8988T (cell line): ENCODE results near the gene CLMP.
"Not testable (repeated sequence)": the region's sequence is repeated elsewhere in the genome, so short reads cannot be mapped to it uniquely, and the experiment has no call there.

Source experiments
- DNase-seq: peaks from one replicate; pipeline ENCODE4 v3.0.0; 2011

CLMP gene

GRCh38 chr11:123217897-123218296 is 22.8 kb upstream of the CLMP start:
- DNase-seq = no peak

DNA sequence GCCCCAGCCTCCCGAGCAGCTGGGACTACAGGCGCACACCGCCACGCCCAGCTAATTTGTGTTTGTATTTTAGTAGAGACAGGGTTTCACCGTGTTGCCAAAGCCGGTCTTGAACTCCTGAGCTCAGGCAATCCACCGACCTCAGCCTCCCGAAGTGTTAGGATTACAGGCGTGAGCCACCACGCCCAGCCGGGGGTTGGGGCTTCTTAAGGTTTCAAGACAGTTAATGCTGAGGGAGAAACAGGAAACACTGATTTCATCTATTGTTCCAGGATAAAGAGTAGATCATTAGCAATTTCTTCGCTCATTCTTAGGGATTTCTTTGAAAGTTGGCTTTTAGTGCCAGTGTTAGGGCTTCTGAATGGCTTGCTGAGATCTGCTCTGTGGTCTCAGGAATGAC is 21.2 kb upstream of the CLMP start:
- DNase-seq = no peak

GRCh38 chr11:123214940-123215339 is 19.9 kb upstream of the CLMP start:
- no peak for DNase-seq

- no peak for DNase-seq
Measured at GRCh38 chr11:123214396-123214795, 19.3 kb upstream of the CLMP start.

GRCh38 chr11:123213307-123213771 is 18.3 kb upstream of the CLMP start:
- no peak for DNase-seq

DNA sequence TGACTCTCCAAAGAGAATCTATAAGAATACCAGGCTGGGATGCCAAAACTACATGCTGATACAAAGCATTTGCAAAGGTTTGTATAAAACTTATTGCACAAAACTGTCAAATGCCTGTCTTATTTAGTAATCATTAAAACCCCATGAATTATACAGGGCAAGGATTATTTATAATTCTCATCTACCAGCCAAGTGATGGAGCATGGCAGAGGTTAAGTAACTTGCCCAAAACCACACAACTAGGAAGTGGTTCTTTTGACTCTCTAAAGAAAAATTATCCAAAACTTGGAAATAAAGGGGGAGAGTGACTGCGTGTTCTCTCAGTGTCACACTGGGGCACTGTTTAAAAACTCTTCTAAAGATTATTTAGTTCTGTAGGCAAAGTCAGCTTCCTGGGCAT is 17.4 kb upstream of the CLMP start:
- DNase-seq = no peak

- DNase-seq = no peak
Measured at GRCh38 chr11:123211981-123212380, 16.9 kb upstream of the CLMP start.

DNA sequence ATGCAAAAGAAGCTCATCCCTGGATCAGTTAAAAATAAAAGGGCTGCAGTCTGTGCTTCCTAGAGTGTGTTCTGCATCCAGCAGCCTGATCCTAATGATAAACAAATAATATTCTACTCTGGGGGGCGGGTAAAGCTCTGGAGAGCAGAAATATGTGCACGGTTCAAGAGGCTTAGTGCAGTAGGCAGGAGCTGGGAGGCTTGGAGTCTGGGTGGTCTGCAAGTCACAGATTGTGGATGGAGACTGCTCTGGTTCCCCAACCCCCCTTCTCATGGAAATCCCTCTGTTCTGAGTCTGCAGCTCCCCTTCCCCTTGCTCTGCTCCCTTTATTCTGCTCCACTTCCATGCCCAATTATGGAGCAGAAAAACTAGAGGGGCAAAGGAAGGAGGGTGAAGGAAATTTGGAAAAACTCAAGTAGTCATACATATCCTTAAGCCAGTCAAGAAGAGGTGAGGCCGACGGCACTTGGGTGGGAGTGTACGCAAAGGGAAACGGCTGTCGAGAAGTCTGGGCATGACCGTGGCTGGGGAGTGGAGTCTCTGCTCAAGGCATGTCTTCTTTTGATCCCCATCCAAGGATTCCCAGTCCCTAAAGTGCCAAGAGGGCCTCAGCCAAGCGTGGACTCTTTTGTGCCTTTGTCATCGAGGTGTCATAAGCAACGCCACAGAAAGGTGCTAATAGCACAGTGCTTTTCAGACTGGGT is 16.3 kb upstream of the CLMP start:
- DNase-seq = no peak

DNA sequence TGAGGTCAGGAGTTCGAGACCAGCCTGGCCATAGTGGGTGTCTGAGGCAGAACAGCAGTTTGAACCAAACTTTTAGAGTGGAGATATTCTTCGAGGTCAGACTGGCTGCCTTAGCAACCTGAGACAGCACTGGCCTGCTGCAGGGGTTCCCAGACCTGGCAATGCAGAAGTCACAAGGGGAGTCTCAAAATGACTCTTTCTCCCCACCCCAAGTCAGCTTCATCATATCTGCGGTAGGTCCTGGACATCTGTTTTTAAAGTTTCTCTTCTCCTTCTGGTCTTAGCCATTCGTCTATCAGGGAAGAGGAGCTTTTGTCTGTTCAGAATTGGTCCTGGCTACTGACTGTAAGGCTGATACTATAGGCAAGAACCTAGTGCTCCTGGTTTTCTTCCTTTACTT is 14.5 kb upstream of the CLMP start:
- DNase-seq = no peak

DNA sequence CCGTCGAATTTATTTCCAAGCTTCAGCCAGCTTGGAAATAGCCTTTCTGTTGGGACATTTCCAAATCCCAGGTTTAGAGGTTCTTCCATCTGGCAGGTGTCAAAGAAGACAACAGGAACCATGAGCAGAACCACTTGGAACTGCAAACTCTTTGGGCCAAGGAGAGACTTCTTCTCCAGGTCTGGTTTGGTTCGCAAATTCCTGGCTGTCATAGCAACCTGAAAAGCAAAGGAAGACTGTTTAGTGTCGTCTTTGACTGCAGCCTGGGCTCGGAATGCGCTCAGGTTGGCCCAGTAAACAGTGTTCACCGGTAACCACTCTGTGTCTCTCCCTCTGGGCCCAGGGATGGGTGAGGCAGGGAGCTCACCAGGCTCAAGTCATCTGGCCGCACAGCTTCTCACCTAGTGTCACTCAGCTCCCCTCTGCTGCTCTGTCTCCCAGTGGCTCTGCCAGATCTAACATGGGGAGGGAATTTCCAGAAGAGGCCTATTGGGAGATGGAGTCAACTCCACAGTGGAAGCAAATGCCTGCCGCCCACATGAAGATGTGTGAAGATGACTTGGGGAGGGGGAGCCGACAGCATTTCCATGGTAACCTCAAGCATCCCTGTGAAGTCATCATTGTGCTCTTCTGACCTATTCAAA is 11.9 kb upstream of the CLMP start:
- DNase-seq = no peak

GRCh38 chr11:123206055-123206454 is 11.0 kb upstream of the CLMP start:
- not testable (repeated sequence) for DNase-seq

- DNase-seq = no peak
Measured at GRCh38 chr11:123203934-123204333, 8.9 kb upstream of the CLMP start.

GRCh38 chr11:123203471-123203870 is 8.4 kb upstream of the CLMP start:
- no peak for DNase-seq

DNA sequence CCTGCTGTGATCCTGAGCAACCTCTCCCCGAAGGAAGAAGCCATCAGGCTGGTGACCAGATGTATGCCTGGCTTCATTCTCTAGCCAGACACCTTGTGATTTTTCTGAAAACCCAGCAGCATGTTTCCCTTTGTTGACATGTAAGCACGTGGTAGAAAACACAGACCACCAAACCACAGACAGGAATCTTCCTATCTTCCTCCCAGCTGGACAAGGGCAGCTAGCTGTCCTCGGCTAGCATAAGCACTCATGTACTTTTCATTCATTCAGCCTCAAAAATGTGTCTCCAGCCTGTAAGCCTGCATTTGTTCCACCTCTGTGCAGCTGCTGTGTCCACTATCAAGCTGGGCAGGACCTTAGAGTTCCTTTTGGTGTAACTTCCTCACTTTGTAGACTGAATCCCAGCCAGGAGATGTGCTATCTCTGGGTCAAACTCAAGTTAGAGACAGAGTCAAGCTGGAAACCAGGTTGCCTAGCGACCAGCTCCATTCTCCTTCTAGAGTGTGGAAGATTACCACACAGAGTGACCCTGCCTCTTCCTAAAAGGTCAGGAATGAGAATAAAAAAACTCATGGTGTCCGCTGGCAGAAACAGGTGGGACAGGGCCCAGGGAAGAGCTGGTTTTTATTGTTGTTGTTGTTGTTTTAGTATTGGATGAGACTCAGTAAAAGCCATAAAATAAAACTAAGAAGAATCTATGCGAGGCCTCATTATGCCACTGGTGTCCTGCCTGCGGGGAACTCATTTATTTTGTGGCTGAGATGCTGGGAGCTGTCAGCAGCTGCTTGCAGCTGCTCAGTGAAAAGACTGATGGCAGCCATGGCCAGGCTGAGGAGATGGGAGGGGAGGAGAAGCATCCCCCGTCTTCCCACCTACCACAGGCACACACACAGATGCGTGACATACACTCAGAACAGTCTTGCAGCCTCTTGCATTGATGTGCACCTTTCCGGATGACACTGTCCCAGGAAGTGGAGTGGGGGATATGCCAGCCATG is 7.4 kb upstream of the CLMP start:
- DNase-seq = no peak

DNA sequence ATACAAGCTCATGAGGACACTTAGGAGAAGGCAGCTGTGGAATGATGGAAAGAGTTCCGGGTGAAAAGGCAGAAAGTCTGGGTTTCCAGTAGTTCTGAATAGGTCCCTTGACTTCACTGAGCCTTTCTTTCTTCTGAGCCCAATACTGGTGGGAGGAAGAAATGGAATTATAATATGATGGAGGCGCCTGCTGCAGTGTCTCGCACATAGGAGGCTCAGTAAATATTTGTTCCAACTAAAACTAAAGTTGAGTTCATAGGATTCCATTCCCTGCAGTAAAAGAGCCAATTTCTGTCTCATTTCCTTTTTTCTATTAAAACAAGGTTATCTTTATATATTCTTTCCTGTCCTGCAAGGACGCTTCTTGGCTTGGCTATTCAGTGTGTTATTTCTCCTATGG is 5.2 kb upstream of the CLMP start:
- no peak for DNase-seq

DNA sequence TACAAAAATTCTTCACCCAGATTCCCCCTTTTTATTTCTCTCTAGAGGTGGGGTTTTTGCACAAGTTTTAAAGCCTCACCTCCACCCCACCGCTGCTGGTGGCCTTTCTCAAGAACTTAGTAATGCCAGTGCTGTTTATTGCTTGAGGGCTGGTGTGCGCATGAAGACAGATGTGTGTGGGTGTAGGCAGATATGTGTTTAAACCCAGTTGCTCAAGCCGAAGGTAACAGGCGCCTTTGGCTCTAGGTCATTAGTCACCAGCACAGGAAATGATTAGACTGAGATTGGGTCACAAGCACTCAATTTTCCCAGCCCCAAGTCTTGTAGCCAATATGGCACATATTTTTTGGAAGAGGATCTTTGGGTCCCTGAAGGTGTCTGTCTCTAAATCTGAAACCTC is 2.7 kb upstream of the CLMP start:
- DNase-seq = no peak

GRCh38 chr11:123196060-123196714 is 1.1 kb upstream of the CLMP start:
- DNase-seq = no peak

GRCh38 chr11:123194337-123195187 is 486 bp downstream of the CLMP start:
- DNase-seq = no peak

DNA sequence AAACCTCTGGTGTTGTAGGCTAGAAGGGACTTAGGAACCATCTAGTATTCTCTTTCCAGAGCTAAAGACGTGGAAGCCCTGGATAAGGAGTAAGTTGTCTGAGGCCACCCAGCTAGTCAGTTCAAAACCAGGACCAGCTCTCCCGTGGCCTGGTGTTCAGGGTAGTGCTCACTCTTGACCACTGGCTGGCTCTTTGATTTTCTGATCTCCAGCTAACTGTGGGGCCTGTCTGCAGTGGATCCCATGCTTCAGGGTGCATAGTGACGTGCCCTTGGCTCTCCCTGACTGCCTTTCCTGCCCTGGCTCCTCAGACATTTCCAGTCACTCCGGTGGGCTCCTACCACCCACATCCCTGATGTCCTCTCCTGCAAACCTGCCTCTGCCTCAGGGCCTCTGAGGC is 1.3 kb downstream of the CLMP start:
- no peak for DNase-seq

DNA sequence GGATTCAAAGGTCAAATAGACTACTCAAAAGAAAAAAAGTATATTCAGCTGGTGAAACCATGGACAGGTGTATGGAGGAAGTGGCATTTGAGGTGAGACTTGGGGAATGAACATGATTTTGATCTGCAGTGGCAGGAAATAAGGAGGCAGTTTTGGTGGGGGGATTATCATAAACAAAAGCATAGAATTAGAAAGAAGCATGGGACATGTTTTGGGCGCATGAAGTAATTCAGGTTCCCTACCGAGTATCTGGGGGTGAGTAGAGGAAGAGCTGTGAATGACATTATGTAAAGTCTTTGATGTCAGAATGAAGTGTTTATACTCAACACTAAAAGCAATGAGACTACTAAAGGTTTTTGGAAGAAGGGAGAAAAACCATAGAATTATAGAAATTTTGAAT is 3.1 kb downstream of the CLMP start:
- no peak for DNase-seq

DNA sequence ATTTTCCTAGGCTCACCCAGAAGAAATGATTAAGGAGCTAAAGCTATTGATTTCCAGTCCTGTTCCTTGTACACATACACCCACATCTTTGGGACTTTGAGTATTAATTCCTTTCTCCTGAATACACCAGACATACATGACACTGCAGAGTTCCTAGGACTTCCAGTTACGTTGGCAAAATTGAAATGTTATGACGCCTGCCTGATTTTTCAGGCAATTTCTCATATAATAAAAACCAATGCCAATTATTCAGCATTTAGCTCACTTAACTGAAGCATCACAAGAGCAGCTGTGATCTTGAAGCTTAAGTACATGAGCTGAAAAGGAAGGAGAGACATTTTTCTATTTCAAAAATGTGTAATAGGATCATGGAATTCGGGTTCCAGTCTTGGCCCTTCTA is 4.5 kb downstream of the CLMP start:
- DNase-seq = no peak
